WTC11 (cell line): Measurements from ENCODE around the gene HTRA2.

Experiments used
- ATF1 ChIP-seq: sonication (generic); formaldehyde crosslinking; IDR thresholded peaks from 2 replicates; pipeline ENCODE4 v1.8.1; 2023; ENCODE audit warnings: mild to moderate bottlenecking, moderate library complexity, missing genetic modification reagents
- CREB1 ChIP-seq: sonication (generic); formaldehyde crosslinking; IDR thresholded peaks from 2 replicates; pipeline ENCODE4 v1.8.0; 2023; ENCODE audit warnings: mild to moderate bottlenecking, missing genetic modification reagents
- MYBL2 ChIP-seq: sonication (generic); formaldehyde crosslinking; IDR thresholded peaks from 2 replicates; pipeline ENCODE4 v1.8.1; 2023; ENCODE audit warnings: mild to moderate bottlenecking, moderate library complexity, missing genetic modification reagents
- NFYB ChIP-seq: sonication (generic); formaldehyde crosslinking; conservative IDR thresholded peaks from 2 replicates; pipeline ENCODE4 v1.8.0; 2022; ENCODE audit warnings: low read depth, missing genetic modification reagents
- TEAD1 ChIP-seq: sonication (generic); formaldehyde crosslinking; IDR thresholded peaks from 2 replicates; pipeline ENCODE4 v1.8.0; 2022; ENCODE audit warnings: mild to moderate bottlenecking, missing genetic modification reagents
- TF ChIP-seq, protein P1 (sequence below): fragments of 200-600 bp; IDR thresholded peaks from 2 replicates; pipeline ENCODE4 v1.8.0; 2022; ENCODE audit warnings: antibody characterized with exemption
- TF ChIP-seq, protein P2 (sequence below): sonication (generic); formaldehyde crosslinking; IDR thresholded peaks from 2 replicates; pipeline ENCODE4 v1.8.0; 2023; ENCODE audit warnings: missing genetic modification reagents
- TF ChIP-seq, protein P3 (sequence below): sonication (generic); formaldehyde crosslinking; IDR thresholded peaks from 2 replicates; pipeline ENCODE4 v1.8.1; 2023; ENCODE audit warnings: mild to moderate bottlenecking, missing genetic modification reagents, moderate library complexity

DNA sequence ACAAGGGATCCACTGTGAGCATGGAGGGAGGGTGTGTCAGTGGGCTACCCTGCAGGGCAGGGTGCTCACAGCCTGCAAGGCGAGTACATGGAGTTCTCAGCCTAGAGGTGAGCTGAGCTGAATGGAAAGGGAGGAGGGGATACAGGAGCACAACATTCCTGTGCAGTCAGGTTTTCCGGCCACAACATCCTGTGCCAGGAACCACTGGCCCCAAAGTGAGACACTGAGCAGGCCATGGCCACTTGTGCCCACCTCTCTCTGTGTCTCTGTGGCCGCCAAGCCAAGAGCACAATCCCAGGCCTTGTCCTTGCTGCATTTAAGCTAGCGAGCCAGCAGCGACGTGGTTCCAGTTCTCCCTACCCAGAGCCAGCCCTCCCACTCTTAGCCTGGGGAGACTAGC lies 30.9 kb downstream of the HTRA2 start:
- TF ChIP-seq, protein P1, sequence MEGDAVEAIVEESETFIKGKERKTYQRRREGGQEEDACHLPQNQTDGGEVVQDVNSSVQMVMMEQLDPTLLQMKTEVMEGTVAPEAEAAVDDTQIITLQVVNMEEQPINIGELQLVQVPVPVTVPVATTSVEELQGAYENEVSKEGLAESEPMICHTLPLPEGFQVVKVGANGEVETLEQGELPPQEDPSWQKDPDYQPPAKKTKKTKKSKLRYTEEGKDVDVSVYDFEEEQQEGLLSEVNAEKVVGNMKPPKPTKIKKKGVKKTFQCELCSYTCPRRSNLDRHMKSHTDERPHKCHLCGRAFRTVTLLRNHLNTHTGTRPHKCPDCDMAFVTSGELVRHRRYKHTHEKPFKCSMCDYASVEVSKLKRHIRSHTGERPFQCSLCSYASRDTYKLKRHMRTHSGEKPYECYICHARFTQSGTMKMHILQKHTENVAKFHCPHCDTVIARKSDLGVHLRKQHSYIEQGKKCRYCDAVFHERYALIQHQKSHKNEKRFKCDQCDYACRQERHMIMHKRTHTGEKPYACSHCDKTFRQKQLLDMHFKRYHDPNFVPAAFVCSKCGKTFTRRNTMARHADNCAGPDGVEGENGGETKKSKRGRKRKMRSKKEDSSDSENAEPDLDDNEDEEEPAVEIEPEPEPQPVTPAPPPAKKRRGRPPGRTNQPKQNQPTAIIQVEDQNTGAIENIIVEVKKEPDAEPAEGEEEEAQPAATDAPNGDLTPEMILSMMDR: no peak
- TF ChIP-seq CREB1 (CRISPR knock-in tag) (no peak), TEAD1 (CRISPR knock-in tag) (no peak), ATF1 (CRISPR knock-in tag) (no peak), NFYB (CRISPR knock-in tag) (no peak), MYBL2 (no peak)
- TF ChIP-seq, protein P2, sequence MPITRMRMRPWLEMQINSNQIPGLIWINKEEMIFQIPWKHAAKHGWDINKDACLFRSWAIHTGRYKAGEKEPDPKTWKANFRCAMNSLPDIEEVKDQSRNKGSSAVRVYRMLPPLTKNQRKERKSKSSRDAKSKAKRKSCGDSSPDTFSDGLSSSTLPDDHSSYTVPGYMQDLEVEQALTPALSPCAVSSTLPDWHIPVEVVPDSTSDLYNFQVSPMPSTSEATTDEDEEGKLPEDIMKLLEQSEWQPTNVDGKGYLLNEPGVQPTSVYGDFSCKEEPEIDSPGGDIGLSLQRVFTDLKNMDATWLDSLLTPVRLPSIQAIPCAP (CRISPR knock-in tag): no peak
- TF ChIP-seq, protein P3, sequence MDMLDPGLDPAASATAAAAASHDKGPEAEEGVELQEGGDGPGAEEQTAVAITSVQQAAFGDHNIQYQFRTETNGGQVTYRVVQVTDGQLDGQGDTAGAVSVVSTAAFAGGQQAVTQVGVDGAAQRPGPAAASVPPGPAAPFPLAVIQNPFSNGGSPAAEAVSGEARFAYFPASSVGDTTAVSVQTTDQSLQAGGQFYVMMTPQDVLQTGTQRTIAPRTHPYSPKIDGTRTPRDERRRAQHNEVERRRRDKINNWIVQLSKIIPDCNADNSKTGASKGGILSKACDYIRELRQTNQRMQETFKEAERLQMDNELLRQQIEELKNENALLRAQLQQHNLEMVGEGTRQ (CRISPR knock-in tag): no peak
